IMR-90 (cell line): ENCODE measurements around the gene PYGB. TPM values are rescaled to one million over a fixed set of nuclear protein-coding genes. Genes with fewer than 3 reads are reported as not detected.

Experiments used
- ATAC-seq: fragments of 200-7000 bp; cut with Tn5 transposase; 2 replicates; pipeline ENCODE4 v1.9.1; 2020; ENCODE audit warnings: low read depth, mild to moderate bottlenecking, moderate library complexity
- BruUV-seq: library from RNA; stranded (reverse); fragments of 400-500 nt; replicated peaks from 2 replicates; lab custom pipeline; 2021; lab: Mats Ljungman, UMichigan
- CTCF ChIA-PET: fragments of 300-600 bp; formaldehyde crosslinking; extraction: SDS; loops from one replicate; lab custom pipeline; 2021; ENCODE audit warnings: antibody characterized with exemption; lab: Yijun Ruan, JAX
- POLR2A ChIA-PET: fragments of 300-600 bp; sonication (Branson Sonifier 250); formaldehyde crosslinking; loops from one replicate; lab custom pipeline; 2022; ENCODE audit warnings: antibody characterized with exemption; ENCODE audit not compliant: unreplicated experiment; lab: Charles Lee
- DNase-seq: peaks from one replicate; pipeline ENCODE4 v3.0.0; 2013
- H2AFZ ChIP-seq: replicated peaks from 2 replicates; pipeline ENCODE3; 2013; ENCODE audit warnings: low read length, mild to moderate bottlenecking; ENCODE audit not compliant: poor library complexity
- H2AK5ac ChIP-seq: 2 replicates; pipeline ENCODE4 v1.6.1; 2013; ENCODE audit warnings: low read depth, low read length, inconsistent platforms
- H2AK9ac ChIP-seq: replicated peaks from 2 replicates; pipeline ENCODE3; 2013; ENCODE audit warnings: mild to moderate bottlenecking, low read depth, low read length, moderate library complexity; ENCODE audit not compliant: poor library complexity
- H2BK120ac ChIP-seq: 2 replicates; pipeline ENCODE4 v1.6.1; 2013; ENCODE audit warnings: low read depth, low read length, inconsistent platforms
- H2BK15ac ChIP-seq: 3 replicates; pipeline ENCODE4 v1.6.1; 2013; ENCODE audit warnings: low read depth, low read length, inconsistent platforms
- H2BK20ac ChIP-seq: 2 replicates; pipeline ENCODE4 v1.6.1; 2013; ENCODE audit warnings: low read depth, mild to moderate bottlenecking, inconsistent platforms, low read length, moderate library complexity
- H2BK5ac ChIP-seq: 2 replicates; pipeline ENCODE4 v1.6.1; 2013; ENCODE audit warnings: mild to moderate bottlenecking, low read depth, low read length, inconsistent platforms; ENCODE audit not compliant: poor library complexity, severe bottlenecking
- H3K14ac ChIP-seq: replicated peaks from 2 replicates; pipeline ENCODE4 v1.6.1; 2013; ENCODE audit warnings: low read depth, low read length, inconsistent platforms
- H3K18ac ChIP-seq: 2 replicates; pipeline ENCODE4 v1.6.1; 2013; ENCODE audit warnings: low read depth, low read length, control low read depth
- H3K23ac ChIP-seq: 2 replicates; pipeline ENCODE4 v1.6.1; 2013; ENCODE audit warnings: low read depth, low read length, inconsistent platforms
- H3K27ac ChIP-seq: 2 replicates; pipeline ENCODE4 v1.5.1; 2013; ENCODE audit warnings: mild to moderate bottlenecking, control low read depth, low read length; ENCODE audit not compliant: insufficient read depth
- H3K27me3 ChIP-seq: 2 replicates; pipeline ENCODE4 v1.6.1; 2013; ENCODE audit warnings: low read length; ENCODE audit not compliant: control insufficient read depth, insufficient read depth
- H3K36me3 ChIP-seq: 2 replicates; pipeline ENCODE4 v1.6.1; 2013; ENCODE audit warnings: low read length, mixed read lengths; ENCODE audit not compliant: control insufficient read depth, insufficient read depth
- H3K4ac ChIP-seq: 2 replicates; pipeline ENCODE4 v1.6.1; 2013; ENCODE audit warnings: low read depth, low read length, inconsistent platforms
- H3K4me1 ChIP-seq: 2 replicates; pipeline ENCODE4 v1.6.1; 2013; ENCODE audit warnings: low read length, mixed read lengths; ENCODE audit not compliant: control insufficient read depth, insufficient read depth
- H3K4me2 ChIP-seq: 2 replicates; pipeline ENCODE4 v1.6.1; 2013; ENCODE audit warnings: low read depth, mild to moderate bottlenecking, control low read depth, low read length, moderate library complexity
- H3K4me3 ChIP-seq: 2 replicates; pipeline ENCODE4 v1.5.1; 2013; ENCODE audit warnings: low read depth, mild to moderate bottlenecking, control low read depth, low read length, moderate library complexity; ENCODE audit not compliant: insufficient read depth
- H3K56ac ChIP-seq: 2 replicates; pipeline ENCODE4 v1.6.1; 2013; ENCODE audit warnings: low read length, inconsistent platforms; ENCODE audit not compliant: insufficient read depth; ENCODE audit errors: extremely low read depth
- H3K79me1 ChIP-seq, 2 experiments: 2 replicates each; pipeline ENCODE4 v1.6.1; 2013; ENCODE audit warnings: low read length in 2 of 2, inconsistent platforms in 1 of 2, low read depth in 1 of 2
- H3K9ac ChIP-seq: 2 replicates; pipeline ENCODE4 v1.6.1; 2013; ENCODE audit warnings: low read depth, low read length, control low read depth
- H3K9me1 ChIP-seq: 2 replicates; pipeline ENCODE4 v1.6.1; 2013; ENCODE audit warnings: low read length, inconsistent platforms; ENCODE audit not compliant: insufficient read depth
- H3K9me3 ChIP-seq: 2 replicates; pipeline ENCODE4 v1.6.1; 2013; ENCODE audit warnings: low read length; ENCODE audit not compliant: control insufficient read depth, insufficient read depth
- H4K20me1 ChIP-seq: 2 replicates; pipeline ENCODE4 v1.6.1; 2013; ENCODE audit warnings: low read length, inconsistent platforms; ENCODE audit not compliant: insufficient read depth
- H4K5ac ChIP-seq: 2 replicates; pipeline ENCODE4 v1.6.1; 2013; ENCODE audit warnings: mild to moderate bottlenecking, low read depth, low read length, control low read depth
- H4K8ac ChIP-seq, 2 experiments: 2 replicates each; pipeline ENCODE4 v1.6.1; 2013; ENCODE audit warnings: low read depth in 2 of 2, low read length in 2 of 2, control low read depth in 1 of 2, inconsistent platforms in 1 of 2
- H4K91ac ChIP-seq: 2 replicates; pipeline ENCODE4 v1.6.1; 2013; ENCODE audit warnings: low read depth, low read length, inconsistent platforms; ENCODE audit not compliant: insufficient read depth
- BHLHE40 ChIP-seq: fragments of 150-350 bp; IDR thresholded peaks from 2 replicates; pipeline ENCODE4 v1.6.1; 2016; ENCODE audit warnings: mild to moderate bottlenecking, low read depth, low read length
- CEBPB ChIP-seq: IDR thresholded peaks from 2 replicates; pipeline ENCODE4 v1.6.1; 2012; ENCODE audit warnings: low read depth, low read length, improper control_type of control experiment
- CHD1 ChIP-seq: IDR thresholded peaks from 2 replicates; pipeline ENCODE4 v1.6.1; 2012; ENCODE audit warnings: low read depth, low read length, improper control_type of control experiment
- CTCF ChIP-seq: conservative IDR thresholded peaks from 2 replicates; pipeline ENCODE4 v1.5.1; 2012; ENCODE audit warnings: mild to moderate bottlenecking, low read depth, low read length, improper control_type of control experiment
- ELK1 ChIP-seq: fragments of 150-350 bp; IDR thresholded peaks from 2 replicates; pipeline ENCODE4 v1.6.1; 2016; ENCODE audit warnings: low read depth, mild to moderate bottlenecking, low read length, moderate library complexity, borderline replicate concordance
- FOS ChIP-seq: fragments of 150-350 bp; IDR thresholded peaks from 2 replicates; pipeline ENCODE4 v1.6.1; 2016; ENCODE audit warnings: low read depth, low read length
- MAFK ChIP-seq: IDR thresholded peaks from 2 replicates; pipeline ENCODE4 v1.6.1; 2012; ENCODE audit warnings: low read depth, low read length, improper control_type of control experiment
- MAZ ChIP-seq: IDR thresholded peaks from 2 replicates; pipeline ENCODE4 v1.6.1; 2012; ENCODE audit warnings: low read depth, mild to moderate bottlenecking, low read length, improper control_type of control experiment, moderate library complexity, borderline replicate concordance
- MXI1 ChIP-seq: IDR thresholded peaks from 2 replicates; pipeline ENCODE4 v1.6.1; 2012; ENCODE audit warnings: low read depth, mild to moderate bottlenecking, low read length, moderate library complexity, borderline replicate concordance
- NFE2L2 ChIP-seq: fragments of 150-350 bp; IDR thresholded peaks from 2 replicates; pipeline ENCODE4 v1.6.1; 2016; ENCODE audit warnings: low read depth, mild to moderate bottlenecking, low read length
- RAD21 ChIP-seq: IDR thresholded peaks from 2 replicates; pipeline ENCODE4 v1.6.1; 2012; ENCODE audit warnings: low read length, improper control_type of control experiment
- RCOR1 ChIP-seq: IDR thresholded peaks from 2 replicates; pipeline ENCODE4 v1.6.1; 2012; ENCODE audit warnings: mild to moderate bottlenecking, low read length, improper control_type of control experiment; ENCODE audit not compliant: insufficient replicate concordance
- RFX5 ChIP-seq: IDR thresholded peaks from 2 replicates; pipeline ENCODE4 v1.8.0; 2012; ENCODE audit warnings: low read depth, mild to moderate bottlenecking, low read length, moderate library complexity
- SMC3 ChIP-seq: fragments of 150-350 bp; IDR thresholded peaks from 2 replicates; pipeline ENCODE4 v1.6.1; 2016; ENCODE audit warnings: low read depth, mild to moderate bottlenecking, antibody characterized with exemption, low read length, moderate library complexity
- USF2 ChIP-seq: fragments of 150-350 bp; IDR thresholded peaks from 2 replicates; pipeline ENCODE4 v1.6.1; 2017; ENCODE audit warnings: mild to moderate bottlenecking, antibody characterized with exemption, low read length, low read depth
- WGBS, 2 experiments: methylation state at CpG; one replicate each; pipeline versions ENCODE4 v1.1.5 to v1.1.7; 2013; ENCODE audit warnings: missing lambda C conversion rate in 2 of 2; ENCODE audit not compliant: insufficient read length in 1 of 2; ENCODE audit errors: extremely low coverage in 2 of 2; 5-methylcytosine and 5-hydroxymethylcytosine counted together
- dilution Hi-C: fragments of 300-500 bp; cut with HindIII; formaldehyde crosslinking; loops from one replicate; pipeline ENCODE4 v1.14.3; 2018; ENCODE audit warnings: low sequenced_read_pairs; ENCODE audit not compliant: unreplicated experiment
- in situ Hi-C: fragments of 300-500 bp; cut with MboI; formaldehyde crosslinking; loops from 3 replicates; pipeline ENCODE4 v1.14.3; 2019; ENCODE audit warnings: low sequenced_read_pairs, inconsistent platforms, mixed read lengths
- intact Hi-C: fragments of 100-400 bp; cut with micrococcal nuclease; formaldehyde crosslinking; loops from 2 replicates; pipeline ENCODE4 v1.10.0; 2022
- polyA plus RNA-seq, 3 experiments: library from polyadenylated mRNA; depleted of rRNA; stranded (reverse); fragments of >200 nt; gene quantifications; 2 replicates each; pipeline ENCODE4 v1.2.3, GENCODE V29; 2012; ENCODE audit warnings: low replicate concordance in 1 of 3
- total RNA-seq: library from RNA; depleted of rRNA; stranded (reverse); fragments of >200 nt; gene quantifications from 2 replicates; pipeline ENCODE4 v1.2.3, GENCODE V29; 2012

PYGB gene
- total and polyA plus RNA-seq, 2 of the 4 experiments (the other 2 are of a cell fraction) = 72.4 to 83.1 TPM

- no peak overlapping the region for H3K18ac ChIP-seq
- peaks cover 0 to 16% of the 10 kb centered on the region in 2 experiments; a peak in 2 of 4 replicates for H3K79me1 ChIP-seq
- no peak overlapping the region for H3K23ac ChIP-seq
- intact Hi-C loops = no loop called here
- H4K91ac ChIP-seq = no peak overlapping the region
- H3K4ac ChIP-seq = no peak overlapping the region
- peaks cover 59% of the 10 kb centered on the region for H3K36me3 ChIP-seq
- H3K27ac ChIP-seq = no peak overlapping the region
- no TSS peak for BruUV-seq
- no peak overlapping the region for H2BK5ac ChIP-seq
- H3K4me3 ChIP-seq = no peak overlapping the region
- H4K8ac ChIP-seq = no peak overlapping the region
- ATAC-seq = no peak
- DNase-seq = no peak
- no peaks in the 10 kb centered on the region for H3K27me3 ChIP-seq
- no peak overlapping the region for H3K9ac ChIP-seq
- dilution Hi-C loops = no loop called here
- 100% methylated on average over 4 of the region's 26 CpGs; no CpG with 5 or more reads in 1 of the 2 experiments for WGBS, 2 experiments
- ChIA-PET CTCF (no interaction called here), POLR2A (no interaction called here)
- no peak overlapping the region for H2AFZ ChIP-seq
- 0 out of 2 replicates have a peak, but pooled peaks cover 7% of the 10 kb centered on the region for H4K20me1 ChIP-seq
- H3K9me3 ChIP-seq = no peaks in the 10 kb centered on the region
- H3K4me1 ChIP-seq = peaks cover 6% of the 10 kb centered on the region
- H3K4me2 ChIP-seq = no peak overlapping the region
- no peak overlapping the region for H3K14ac ChIP-seq
- no peak overlapping the region for H2BK20ac ChIP-seq
- no peak overlapping the region for H2BK15ac ChIP-seq
- H4K5ac ChIP-seq = no peak overlapping the region
- no peak overlapping the region for H2AK5ac ChIP-seq
- H2BK120ac ChIP-seq = no peak overlapping the region
- H2AK9ac ChIP-seq = no peak overlapping the region
- H3K9me1 ChIP-seq = no peaks in the 10 kb centered on the region; the same call in 1 of the 2 replicates
- no peak overlapping the region for H3K56ac ChIP-seq
- in situ Hi-C loops = loop anchor here (10.0 kb wide), 1 partner anchor 97 kb away; the partner anchor contains the start of gene ENTPD6
- TF ChIP-seq MAZ (no peak), MAFK (no peak), CTCF (no peak), USF2 (no peak), RCOR1 (no peak), ELK1 (no peak), NFE2L2 (no peak), SMC3 (no peak), CHD1 (no peak), BHLHE40 (no peak), MXI1 (no peak), CEBPB (no peak), RFX5 (no peak), FOS (no peak), RAD21 (no peak)
Observed at GRCh38 chr20:25291432-25292133, 43.7 kb downstream of the PYGB start.
